Measurements from ENCODE around the gene BCL2L11. TPM values are rescaled to one million over a fixed set of nuclear protein-coding genes. Genes with fewer than 3 reads are reported as not detected.

The BCL2L11 gene
- total RNA-seq, 2 donors from 2014 or later, result 12.9 to 13.4 TPM

- Mint-ChIP-seq H3K4me3 (no peak overlapping the region), H3K27me3 (no peaks in the 10 kb centered on the region), H3K9me3 (no peaks in the 10 kb centered on the region), H3K27ac (no peak overlapping the region), H3K4me1 (peaks cover 20% of the 10 kb centered on the region), H3K36me3 (ENCODE audit: low read depth) (peaks cover 95% of the 10 kb centered on the region)
- ATAC-seq (replicated peaks), result peak; percentile 46
Measured at GRCh38 chr2:111162718-111163331, 42.1 kb downstream of the BCL2L11 start.

GRCh38 chr2:111164078-111164477 lies 43.4 kb downstream of the BCL2L11 start:
- no peaks in the 10 kb centered on the region for H3K27me3 Mint-ChIP-seq
- H3K36me3 Mint-ChIP-seq (ENCODE audit: low read depth), result peaks cover 87% of the 10 kb centered on the region
- H3K27ac Mint-ChIP-seq, result no peak overlapping the region
- ATAC-seq (replicated peaks), result no peak
- no peaks in the 10 kb centered on the region for H3K9me3 Mint-ChIP-seq
- no peak overlapping the region for H3K4me3 Mint-ChIP-seq
- H3K4me1 Mint-ChIP-seq, result peaks cover 16% of the 10 kb centered on the region

- peaks cover 13% of the 10 kb centered on the region for H3K4me1 Mint-ChIP-seq
- H3K36me3 Mint-ChIP-seq (ENCODE audit: low read depth), result peaks cover 77% of the 10 kb centered on the region
- no peak overlapping the region for H3K27ac Mint-ChIP-seq
- no peak for ATAC-seq (replicated peaks)
- H3K27me3 Mint-ChIP-seq, result no peaks in the 10 kb centered on the region
- H3K4me3 Mint-ChIP-seq, result no peak overlapping the region
- H3K9me3 Mint-ChIP-seq, result no peaks in the 10 kb centered on the region
Measured at GRCh38 chr2:111165084-111165483, 44.4 kb downstream of the BCL2L11 start.

DNA sequence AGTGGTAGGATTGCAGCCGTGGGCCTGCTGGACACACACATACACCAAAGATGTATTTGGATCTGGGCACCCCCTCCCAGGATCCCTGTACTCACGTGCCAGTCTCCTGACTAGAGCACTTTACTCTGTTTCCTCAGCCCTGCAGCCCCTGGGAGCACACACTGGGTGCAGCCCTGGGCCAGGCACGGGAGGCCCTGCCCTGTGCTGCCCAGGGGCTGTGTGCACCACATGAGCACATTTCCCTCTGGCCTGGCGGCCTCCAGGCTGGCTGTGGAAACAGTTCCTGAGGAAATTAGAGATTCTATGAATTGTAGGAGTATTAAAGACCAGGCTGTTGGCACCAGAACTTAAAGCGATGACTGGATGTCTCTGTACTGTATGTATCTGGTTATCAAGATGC lies 45.4 kb downstream of the BCL2L11 start:
- no peaks in the 10 kb centered on the region for H3K9me3 Mint-ChIP-seq
- no peak for ATAC-seq (replicated peaks)
- no peak overlapping the region for H3K4me3 Mint-ChIP-seq
- H3K27me3 Mint-ChIP-seq, result no peaks in the 10 kb centered on the region
- H3K27ac Mint-ChIP-seq, result no peak overlapping the region
- peaks cover 10% of the 10 kb centered on the region for H3K4me1 Mint-ChIP-seq
- H3K36me3 Mint-ChIP-seq (ENCODE audit: low read depth), result peaks cover 67% of the 10 kb centered on the region

GRCh38 chr2:111167076-111167862 lies 46.6 kb downstream of the BCL2L11 start:
- Mint-ChIP-seq H3K4me3 (no peak overlapping the region), H3K9me3 (no peaks in the 10 kb centered on the region), H3K4me1 (peaks cover 10% of the 10 kb centered on the region), H3K27ac (no peak overlapping the region), H3K36me3 (ENCODE audit: low read depth) (peaks cover 56% of the 10 kb centered on the region), H3K27me3 (peaks cover 4% of the 10 kb centered on the region)
- ATAC-seq (replicated peaks), result no peak

- H3K27me3 Mint-ChIP-seq, result peaks cover 4% of the 10 kb centered on the region
- no peaks in the 10 kb centered on the region for H3K9me3 Mint-ChIP-seq
- no peak overlapping the region for H3K27ac Mint-ChIP-seq
- peaks cover 51% of the 10 kb centered on the region for H3K36me3 Mint-ChIP-seq (ENCODE audit: low read depth)
- ATAC-seq (replicated peaks), result no peak
- peaks cover 6% of the 10 kb centered on the region for H3K4me1 Mint-ChIP-seq
- no peak overlapping the region for H3K4me3 Mint-ChIP-seq
Measured at GRCh38 chr2:111167863-111168162, 47.1 kb downstream of the BCL2L11 start.

DNA sequence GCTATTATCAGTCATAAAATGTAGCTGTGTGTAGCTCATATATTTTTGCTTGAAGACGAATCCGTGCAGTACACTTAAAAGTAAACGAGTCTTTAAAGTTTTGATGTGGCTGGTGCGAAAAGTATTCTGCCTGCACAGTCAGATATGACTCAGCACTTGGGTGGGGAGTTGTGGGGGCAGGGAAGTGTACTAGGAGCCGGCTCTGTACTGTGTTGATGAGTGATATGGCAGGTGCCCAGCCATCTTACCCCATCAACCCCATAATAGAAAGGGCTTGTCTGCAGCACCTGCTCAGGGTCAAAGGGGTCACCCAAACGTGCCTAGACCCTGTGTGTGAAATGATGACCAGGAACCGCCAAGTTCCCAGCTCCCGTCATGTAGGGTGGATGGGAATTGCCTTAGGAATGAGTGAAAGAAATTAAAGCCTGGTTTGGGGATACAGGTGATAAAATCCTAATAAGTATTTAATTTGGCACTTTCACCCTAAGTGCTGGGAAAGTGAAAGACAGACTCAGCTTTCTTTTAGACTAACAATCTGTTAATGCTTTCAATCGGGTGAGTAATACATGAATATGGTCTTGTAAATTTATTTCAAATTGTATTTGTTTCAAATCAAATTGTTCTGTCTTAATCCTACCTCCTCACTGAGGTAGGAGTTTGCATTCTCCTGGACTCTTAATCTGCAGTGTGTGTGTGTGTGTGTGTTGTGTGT lies 48.0 kb downstream of the BCL2L11 start:
- Mint-ChIP-seq H3K4me1 (no peaks in the 10 kb centered on the region), H3K9me3 (no peaks in the 10 kb centered on the region), H3K27me3 (peaks cover 4% of the 10 kb centered on the region), H3K36me3 (ENCODE audit: low read depth) (peaks cover 42% of the 10 kb centered on the region), H3K27ac (no peak overlapping the region), H3K4me3 (no peak overlapping the region)
- ATAC-seq (replicated peaks), result peak; percentile 96

GRCh38 chr2:111169268-111169667 lies 48.6 kb downstream of the BCL2L11 start:
- H3K9me3 Mint-ChIP-seq, result no peaks in the 10 kb centered on the region
- no peak for ATAC-seq (replicated peaks)

GRCh38 chr2:111169924-111170323 lies 49.2 kb downstream of the BCL2L11 start:
- peaks cover 7% of the 10 kb centered on the region for H3K27me3 Mint-ChIP-seq
- H3K27ac Mint-ChIP-seq, result no peak overlapping the region
- H3K9me3 Mint-ChIP-seq, result no peaks in the 10 kb centered on the region
- ATAC-seq (replicated peaks), result no peak
- peaks cover 30% of the 10 kb centered on the region for H3K36me3 Mint-ChIP-seq (ENCODE audit: low read depth)
- H3K4me3 Mint-ChIP-seq, result no peak overlapping the region
- H3K4me1 Mint-ChIP-seq, result no peaks in the 10 kb centered on the region

More at GRCh38 chr2:111169268-111169667, 48.6 kb downstream of the BCL2L11 start:
- Mint-ChIP-seq H3K27me3 (peaks cover 4% of the 10 kb centered on the region), H3K4me3 (no peak overlapping the region), H3K36me3 (ENCODE audit: low read depth) (peaks cover 36% of the 10 kb centered on the region), H3K27ac (no peak overlapping the region), H3K4me1 (no peaks in the 10 kb centered on the region)

DNA sequence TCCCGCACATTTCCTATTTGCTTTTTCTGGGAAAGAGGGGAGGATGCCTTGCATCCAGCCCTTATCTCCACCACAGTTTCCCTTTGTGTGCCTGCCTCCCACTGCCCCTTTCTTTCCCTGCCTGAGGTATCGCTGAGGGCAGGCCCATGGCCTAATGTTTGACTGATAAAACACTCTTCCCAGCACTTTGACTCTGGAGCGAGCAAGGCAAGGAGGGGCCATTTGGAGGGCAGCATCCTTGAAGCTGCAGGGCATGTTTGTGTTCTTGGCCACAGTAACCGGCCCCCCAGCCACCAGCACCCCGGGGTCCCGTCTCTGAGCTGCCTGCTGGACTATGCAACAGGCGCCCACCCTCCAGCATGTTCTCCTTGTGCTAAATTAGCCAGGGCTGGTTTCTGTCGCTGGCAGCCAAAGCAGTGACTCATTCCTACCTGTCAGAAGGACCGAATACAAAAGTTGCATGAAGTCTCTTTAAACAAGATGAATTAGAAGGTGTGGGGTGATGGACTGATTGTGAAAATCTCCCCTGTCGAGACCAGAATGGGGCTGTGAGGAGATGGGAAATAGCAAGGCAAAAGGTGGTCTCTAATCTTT lies 50.7 kb downstream of the BCL2L11 start:
- no peak overlapping the region for H3K4me3 Mint-ChIP-seq
- no peak overlapping the region for H3K27ac Mint-ChIP-seq
- H3K27me3 Mint-ChIP-seq, result peaks cover 11% of the 10 kb centered on the region
- no peaks in the 10 kb centered on the region for H3K9me3 Mint-ChIP-seq
- no peaks in the 10 kb centered on the region for H3K4me1 Mint-ChIP-seq
- no peak for ATAC-seq (replicated peaks)
- H3K36me3 Mint-ChIP-seq (ENCODE audit: low read depth), result peaks cover 15% of the 10 kb centered on the region

DNA sequence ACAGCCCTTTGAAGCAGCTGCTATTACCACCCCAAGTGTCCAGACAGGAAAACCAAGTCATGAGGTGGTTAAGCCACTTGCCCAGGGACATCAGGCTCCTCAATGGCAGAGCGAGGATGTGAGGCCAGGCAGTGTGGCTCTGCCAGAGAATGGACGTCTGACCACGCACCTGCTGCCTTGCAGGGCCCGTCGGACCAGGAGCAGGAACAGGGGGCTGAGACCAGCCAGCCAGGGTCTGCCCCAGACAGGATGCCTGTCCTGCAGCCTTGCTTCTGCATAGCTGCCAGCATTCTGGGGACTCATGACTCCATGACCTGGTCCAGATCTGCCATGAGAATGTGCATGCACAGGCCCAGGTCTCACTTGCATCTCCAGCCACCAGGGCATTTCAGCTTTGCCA lies 52.0 kb downstream of the BCL2L11 start:
- Mint-ChIP-seq H3K27ac (no peak overlapping the region), H3K9me3 (no peaks in the 10 kb centered on the region), H3K4me3 (no peak overlapping the region), H3K27me3 (peaks cover 11% of the 10 kb centered on the region), H3K4me1 (no peaks in the 10 kb centered on the region), H3K36me3 (ENCODE audit: low read depth) (peaks cover 3% of the 10 kb centered on the region)
- no peak for ATAC-seq (replicated peaks)

DNA sequence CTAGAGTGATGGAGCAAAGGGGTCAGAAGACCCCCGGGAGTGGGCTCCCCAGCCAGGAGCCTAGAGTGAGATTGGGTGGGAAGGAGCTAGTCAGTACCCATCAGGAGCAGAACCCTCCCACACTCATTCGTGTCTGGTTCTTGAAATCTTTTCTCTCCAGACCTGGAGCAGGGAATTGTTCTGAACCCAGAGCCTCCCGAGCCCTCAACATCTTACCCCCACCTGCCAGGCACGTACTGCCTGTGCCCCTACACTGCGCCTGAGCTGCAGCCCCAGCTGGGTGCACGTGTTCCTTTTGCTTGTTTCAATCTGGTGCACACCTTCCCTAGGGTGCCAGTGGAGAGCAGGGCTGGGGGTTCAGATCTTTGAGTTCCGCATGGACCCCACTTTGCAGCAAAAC lies 52.6 kb downstream of the BCL2L11 start:
- Mint-ChIP-seq H3K27ac (no peak overlapping the region), H3K9me3 (no peaks in the 10 kb centered on the region), H3K4me1 (no peaks in the 10 kb centered on the region), H3K36me3 (ENCODE audit: low read depth) (no peaks in the 10 kb centered on the region), H3K27me3 (peaks cover 11% of the 10 kb centered on the region), H3K4me3 (no peak overlapping the region)
- no peak for ATAC-seq (replicated peaks)

DNA sequence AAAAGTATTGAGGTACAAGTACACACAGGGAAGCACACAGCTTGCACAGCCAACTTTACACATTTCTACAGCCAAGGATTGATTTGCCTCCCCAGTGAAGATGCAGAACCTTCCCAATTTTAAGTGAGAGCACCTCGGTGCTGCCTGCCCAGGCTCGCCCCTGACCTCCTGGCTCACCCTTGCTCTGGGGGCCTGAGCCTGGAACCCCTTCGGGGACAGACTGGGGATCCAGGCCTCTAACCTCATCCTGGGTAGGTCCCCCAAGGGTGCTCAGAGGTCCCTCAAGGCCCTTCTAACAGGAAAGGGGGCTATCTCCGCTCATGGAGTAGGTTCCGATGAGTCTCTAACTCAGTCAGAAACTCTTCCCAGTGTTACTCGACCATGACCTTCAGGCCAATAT lies 53.1 kb downstream of the BCL2L11 start:
- Mint-ChIP-seq H3K4me1 (no peaks in the 10 kb centered on the region), H3K4me3 (no peak overlapping the region), H3K27me3 (peaks cover 11% of the 10 kb centered on the region), H3K36me3 (ENCODE audit: low read depth) (no peaks in the 10 kb centered on the region), H3K9me3 (no peaks in the 10 kb centered on the region), H3K27ac (no peak overlapping the region)
- ATAC-seq (replicated peaks), result no peak

GRCh38 chr2:111175615-111176014 lies 54.9 kb downstream of the BCL2L11 start:
- ATAC-seq (replicated peaks), result no peak
- no peaks in the 10 kb centered on the region for H3K36me3 Mint-ChIP-seq (ENCODE audit: low read depth)
- no peak overlapping the region for H3K4me3 Mint-ChIP-seq
- H3K9me3 Mint-ChIP-seq, result no peaks in the 10 kb centered on the region
- peaks cover 14% of the 10 kb centered on the region for H3K27me3 Mint-ChIP-seq
- H3K4me1 Mint-ChIP-seq, result no peaks in the 10 kb centered on the region
- H3K27ac Mint-ChIP-seq, result no peak overlapping the region

GRCh38 chr2:111176388-111176787 lies 55.7 kb downstream of the BCL2L11 start:
- Mint-ChIP-seq H3K27ac (no peak overlapping the region), H3K9me3 (no peaks in the 10 kb centered on the region), H3K4me3 (no peak overlapping the region), H3K4me1 (no peaks in the 10 kb centered on the region), H3K36me3 (ENCODE audit: low read depth) (no peaks in the 10 kb centered on the region), H3K27me3 (peaks cover 11% of the 10 kb centered on the region)
- no peak for ATAC-seq (replicated peaks)
